Stimulated activated naive CD8-positive, alpha-beta T cell treated with anti-CD3 and anti-CD28 coated beads, Interleukin-15, amount 100 ng/mL, for 72 hours (primary cell): ENCODE measurements around the gene CTDSPL.
"Not testable (repeated sequence)": the region's sequence is repeated elsewhere in the genome, so short reads cannot be mapped to it uniquely, and the experiment has no call there.

Source experiments
- ATAC-seq: fragments of 150-1000 bp; cut with Tn5 transposase; 2 replicates; pipeline ENCODE4 v1.10.0; 2021; ENCODE audit warnings: mild to moderate bottlenecking, moderate library complexity
- DNase-seq, 2 donors: peaks; one replicate each; pipeline ENCODE4 v3.0.0; 2021 to 2022
- H3K27ac Mint-ChIP-seq, 2 donors: one replicate each; pipeline ENCODE4 v1.8.0; 2022; ENCODE audit warnings: mild to moderate bottlenecking in 2 of 2, mixed read lengths in 2 of 2, moderate library complexity in 2 of 2
- H3K27me3 Mint-ChIP-seq: one replicate; pipeline ENCODE4 v1.8.0; 2022; ENCODE audit warnings: mixed read lengths
- H3K4me1 Mint-ChIP-seq: one replicate; pipeline ENCODE4 v1.8.0; 2022; ENCODE audit warnings: mild to moderate bottlenecking, mixed read lengths
- H3K4me3 Mint-ChIP-seq, 2 donors: one replicate each; pipeline ENCODE4 v1.8.0; 2022; ENCODE audit warnings: mild to moderate bottlenecking in 2 of 2, mixed read lengths in 2 of 2, moderate library complexity in 1 of 2
- H3K9me3 Mint-ChIP-seq, 2 donors: one replicate each; pipeline ENCODE4 v1.8.0; 2022; ENCODE audit warnings: mixed read lengths in 2 of 2

CTDSPL gene

DNA sequence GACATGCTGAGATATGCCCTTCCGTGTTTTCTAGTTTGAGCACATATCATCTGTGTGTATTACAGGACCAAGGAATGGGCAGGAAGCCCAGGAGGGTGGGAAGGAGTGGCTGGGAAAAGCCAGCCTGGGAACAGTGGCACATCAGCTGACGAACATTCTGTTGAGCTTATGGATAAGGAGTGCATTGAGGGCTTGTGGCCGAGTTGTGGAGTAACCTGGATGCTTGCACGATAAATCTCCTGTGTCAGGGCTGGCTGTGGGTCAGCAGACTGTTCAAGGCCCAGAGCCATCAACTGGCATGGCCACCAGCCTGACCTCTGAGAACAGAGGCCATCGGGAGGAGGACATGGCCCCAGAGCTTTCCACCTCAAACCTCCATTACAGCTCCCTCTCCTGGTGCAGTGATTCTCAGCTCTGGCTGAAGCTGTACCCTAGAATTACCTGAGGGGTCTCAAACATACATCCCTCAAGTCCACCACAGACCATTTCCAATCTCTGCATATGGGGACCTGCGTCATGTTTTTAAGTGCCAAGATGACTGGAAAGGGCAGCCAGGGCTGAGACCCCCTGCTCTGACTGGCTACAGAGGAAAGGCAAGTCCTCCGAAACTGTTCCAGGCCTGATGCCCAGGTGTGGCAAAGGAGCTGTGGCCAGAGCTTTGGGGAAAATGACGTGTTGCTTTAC is 124.1 kb downstream of the CTDSPL start:
- H3K4me3 Mint-ChIP-seq = no peak overlapping the region
- H3K27ac Mint-ChIP-seq = no peak overlapping the region
- H3K9me3 Mint-ChIP-seq = no peaks in the 10 kb centered on the region
- ATAC-seq (no peak), DNase-seq (no peak)
- no peaks in the 10 kb centered on the region for H3K27me3 Mint-ChIP-seq
- no peaks in the 10 kb centered on the region for H3K4me1 Mint-ChIP-seq

DNA sequence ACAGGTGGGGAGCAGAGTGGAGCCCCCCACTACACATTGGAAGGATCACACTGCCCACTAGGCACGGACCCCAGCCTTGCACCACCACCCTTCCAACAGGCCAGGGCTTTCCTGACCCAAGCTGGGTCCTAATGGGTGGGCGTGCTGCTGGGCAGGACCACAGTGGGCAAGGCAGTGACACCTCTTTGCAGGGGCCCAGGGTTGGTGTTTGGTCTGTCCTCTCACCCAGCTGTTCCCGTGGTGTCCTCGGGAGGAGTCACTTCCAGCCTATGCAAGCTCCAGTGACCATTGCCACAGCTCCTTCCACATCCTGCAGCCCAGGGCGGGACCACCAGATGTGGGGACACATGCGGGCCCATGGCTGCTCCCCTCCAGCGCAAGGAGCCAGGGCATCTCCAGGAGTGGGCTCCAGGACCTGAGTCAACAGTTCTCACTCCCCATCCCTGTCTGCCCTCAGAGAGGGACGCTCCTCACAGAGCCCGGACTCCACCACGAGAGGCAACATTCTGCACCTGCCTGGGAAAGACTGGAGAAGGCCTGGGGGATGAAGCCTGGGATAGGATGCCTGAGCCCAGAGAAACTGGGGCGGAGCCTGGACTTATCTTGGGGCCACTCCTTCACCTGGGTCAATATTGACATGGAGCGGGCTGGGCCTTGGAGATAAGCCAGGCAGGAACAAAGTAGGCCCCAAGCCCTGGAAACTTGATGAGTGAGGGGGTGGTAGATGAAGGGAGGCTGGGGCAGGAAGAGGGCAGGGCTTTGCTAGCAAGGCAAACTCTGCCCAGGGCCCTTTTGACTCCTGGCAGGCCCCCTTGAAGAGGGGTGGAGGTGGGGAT is 125.0 kb downstream of the CTDSPL start:
- Mint-ChIP-seq H3K4me1 (no peaks in the 10 kb centered on the region), H3K27me3 (no peaks in the 10 kb centered on the region), H3K27ac (peak overlapping the region in 1 of 2 donors; percentile 13), H3K4me3 (no peak overlapping the region), H3K9me3 (no peaks in the 10 kb centered on the region)
- ATAC-seq = no peak
- DNase-seq = no peak

DNA sequence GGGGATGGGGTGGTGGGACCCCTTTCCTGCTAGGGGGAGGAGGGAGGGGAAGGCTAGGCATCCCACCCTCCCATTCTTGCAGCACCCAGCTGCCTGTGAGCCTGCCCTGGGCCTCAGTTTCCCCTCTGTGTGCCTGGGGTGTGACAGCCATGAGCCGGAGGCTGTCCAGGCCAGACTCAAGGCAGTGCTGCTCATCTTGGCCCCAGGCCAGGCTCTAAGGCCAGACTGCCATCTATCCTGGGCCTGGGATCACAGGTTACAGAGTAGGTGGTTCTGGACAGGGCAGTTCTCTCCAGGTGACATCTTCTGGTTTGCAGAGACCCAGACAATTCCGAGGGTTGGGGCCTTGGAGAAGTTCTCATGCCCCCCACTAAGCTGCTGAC is 125.6 kb downstream of the CTDSPL start:
- Mint-ChIP-seq H3K27me3 (no peaks in the 10 kb centered on the region), H3K4me3 (no peak overlapping the region), H3K4me1 (no peaks in the 10 kb centered on the region), H3K27ac (no peak overlapping the region), H3K9me3 (no peaks in the 10 kb centered on the region)
- ATAC-seq = no peak
- DNase-seq = no peak

DNA sequence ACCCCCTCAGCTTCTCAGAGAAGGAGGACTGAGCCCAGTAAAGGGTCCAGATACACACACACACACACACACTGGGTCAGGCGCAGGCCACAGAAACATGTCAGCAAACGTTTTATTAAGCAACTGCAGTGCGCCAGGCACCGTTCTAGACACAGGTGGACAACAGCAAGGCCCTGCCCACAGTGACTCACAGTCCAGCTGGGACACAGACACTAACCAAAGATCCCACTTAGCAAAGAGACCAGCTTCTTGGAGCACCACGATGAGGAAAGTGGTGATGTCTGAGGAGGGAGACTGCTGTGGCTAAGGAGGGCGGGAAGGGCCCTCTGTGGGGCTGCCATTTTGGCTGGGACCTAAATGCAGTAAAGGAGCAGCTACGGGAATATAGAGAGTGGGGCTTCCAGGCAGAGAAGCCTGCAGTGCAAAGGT is 126.1 kb downstream of the CTDSPL start:
- Mint-ChIP-seq H3K9me3 (no peaks in the 10 kb centered on the region), H3K4me1 (no peaks in the 10 kb centered on the region), H3K27ac (no peak overlapping the region), H3K4me3 (no peak overlapping the region), H3K27me3 (no peaks in the 10 kb centered on the region)
- DNase-seq = no peak
- ATAC-seq = no peak

DNA sequence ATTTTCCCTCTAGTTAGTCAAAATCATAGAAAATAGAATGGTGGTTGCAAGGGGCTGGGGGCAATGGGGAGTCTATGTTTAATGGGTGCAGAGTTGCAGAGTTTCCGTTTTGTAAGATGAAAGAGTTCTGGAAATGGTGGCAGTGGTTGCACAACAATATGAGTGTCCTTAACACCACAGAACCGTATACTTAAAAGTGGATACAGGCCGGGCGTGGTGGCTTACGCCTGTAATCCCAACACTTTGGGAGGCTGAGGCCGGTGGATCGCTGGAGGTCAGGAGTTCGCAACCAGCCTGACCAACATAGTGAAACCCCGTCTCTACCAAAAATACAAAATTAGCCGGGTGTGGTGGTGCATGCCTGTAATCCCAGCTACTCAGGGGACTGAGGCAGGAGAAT is 126.7 kb downstream of the CTDSPL start:
- H3K9me3 Mint-ChIP-seq, H3K27me3 Mint-ChIP-seq, H3K4me3 Mint-ChIP-seq, ATAC-seq, DNase-seq, H3K4me1 Mint-ChIP-seq: not testable (repeated sequence)
- peak overlapping the region in 1 of 2 donors; percentile 48 for H3K27ac Mint-ChIP-seq

DNA sequence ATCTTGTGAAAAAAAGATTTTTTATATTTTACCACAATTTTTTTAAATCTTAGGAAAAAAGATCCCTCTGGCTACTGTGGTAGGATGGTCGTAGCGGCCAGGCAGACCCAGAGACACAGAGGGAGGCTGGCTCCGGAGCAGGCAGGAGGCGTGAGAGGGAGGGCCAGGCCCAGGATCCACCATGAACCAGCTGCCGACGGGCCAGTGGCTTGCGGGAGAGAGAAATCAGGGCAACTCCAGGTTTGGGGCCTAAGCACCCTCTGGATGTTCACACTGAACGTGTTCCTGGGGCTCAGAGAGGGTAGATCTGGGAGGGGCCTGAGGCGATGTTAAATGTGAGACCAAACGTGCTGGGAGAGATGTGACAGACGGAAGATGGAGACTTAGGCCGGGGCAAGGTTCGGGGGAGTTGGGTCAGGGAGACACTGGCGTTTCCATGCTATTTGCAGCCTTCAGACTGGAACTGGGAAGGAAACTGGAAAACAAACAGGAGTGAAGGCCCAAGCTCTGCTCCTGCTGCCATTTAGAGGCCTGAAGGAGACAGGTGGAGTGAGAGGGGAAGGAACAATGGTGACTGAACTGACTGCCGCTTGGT is 127.3 kb downstream of the CTDSPL start:
- Mint-ChIP-seq H3K27me3 (no peaks in the 10 kb centered on the region), H3K27ac (peak overlapping the region in 1 of 2 donors; percentile 15), H3K9me3 (no peaks in the 10 kb centered on the region), H3K4me1 (peaks cover 12% of the 10 kb centered on the region), H3K4me3 (no peak overlapping the region)
- no peak for DNase-seq
- no peak for ATAC-seq

DNA sequence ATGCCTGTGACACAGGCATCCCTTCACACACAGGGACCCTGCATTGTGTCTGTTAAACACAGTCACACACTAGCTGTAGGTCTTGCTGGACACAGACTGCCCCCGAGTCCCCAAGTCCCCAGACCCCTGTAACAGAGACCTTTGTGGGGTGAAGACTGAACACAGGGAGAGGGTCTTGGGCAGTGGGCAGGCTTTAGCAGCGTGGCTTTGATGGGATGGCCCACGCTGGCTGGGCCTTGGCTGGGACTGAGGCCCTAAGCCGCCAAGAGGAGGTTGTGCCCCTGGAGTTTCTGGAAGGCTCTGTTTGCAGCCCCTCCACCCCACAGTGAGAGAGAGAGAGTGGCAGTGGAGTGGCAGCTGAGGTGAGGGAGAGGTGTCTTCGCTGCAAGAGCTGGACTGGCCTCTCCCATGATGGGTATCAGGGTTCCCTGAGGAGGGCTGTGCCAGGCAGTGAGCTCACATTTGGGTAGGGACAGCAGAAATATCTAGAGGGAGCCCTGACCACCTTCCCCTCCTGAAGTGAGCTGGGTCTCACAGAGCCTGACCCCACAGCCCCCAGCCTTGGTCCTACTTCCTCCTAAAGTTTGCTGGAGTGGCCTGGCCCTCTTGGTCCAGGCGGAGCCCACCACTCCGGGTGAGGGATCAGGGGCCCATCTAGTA is 128.3 kb downstream of the CTDSPL start:
- no peak for DNase-seq
- H3K4me1 Mint-ChIP-seq = peaks cover 18% of the 10 kb centered on the region
- no peak overlapping the region for H3K27ac Mint-ChIP-seq
- H3K27me3 Mint-ChIP-seq = no peaks in the 10 kb centered on the region
- ATAC-seq = no peak
- no peaks in the 10 kb centered on the region for H3K9me3 Mint-ChIP-seq
- H3K4me3 Mint-ChIP-seq = no peak overlapping the region

DNA sequence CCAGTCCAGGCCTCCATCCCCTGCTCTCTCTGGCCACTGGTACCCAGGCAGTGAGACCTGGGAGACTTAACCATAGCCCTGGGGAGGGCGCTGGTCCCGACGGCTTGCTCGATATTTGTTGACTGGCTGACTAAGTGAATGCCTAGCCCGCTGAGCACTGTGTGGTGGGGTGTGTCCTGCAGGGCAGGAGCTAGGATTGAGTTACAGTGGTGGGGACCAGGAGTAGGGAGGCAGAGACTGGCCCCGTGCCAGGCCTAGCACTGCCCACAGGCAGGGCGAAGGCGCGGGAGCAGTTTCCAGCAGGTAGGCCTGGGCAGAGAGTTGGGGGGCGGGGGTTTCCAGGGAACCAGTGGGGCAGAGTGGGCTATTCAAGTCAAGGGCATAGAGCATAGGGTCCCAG is 128.8 kb downstream of the CTDSPL start, which contains the start of gene VILL:
VILL (plus strand) TSS at position 260 of the 400 bp plus-strand sequence. CDS start 2,887 bp downstream, outside the sequence.
- Mint-ChIP-seq H3K27ac (peak within 1 kb of the TSS in 1 of 2 donors; percentile 63), H3K9me3 (no peaks in the 10 kb centered on the region), H3K4me1 (peaks cover 24% of the 10 kb centered on the region), H3K27me3 (no peaks in the 10 kb centered on the region), H3K4me3 (no peak within 1 kb of the TSS)
- DNase-seq (no peak), ATAC-seq (no peak)

DNA sequence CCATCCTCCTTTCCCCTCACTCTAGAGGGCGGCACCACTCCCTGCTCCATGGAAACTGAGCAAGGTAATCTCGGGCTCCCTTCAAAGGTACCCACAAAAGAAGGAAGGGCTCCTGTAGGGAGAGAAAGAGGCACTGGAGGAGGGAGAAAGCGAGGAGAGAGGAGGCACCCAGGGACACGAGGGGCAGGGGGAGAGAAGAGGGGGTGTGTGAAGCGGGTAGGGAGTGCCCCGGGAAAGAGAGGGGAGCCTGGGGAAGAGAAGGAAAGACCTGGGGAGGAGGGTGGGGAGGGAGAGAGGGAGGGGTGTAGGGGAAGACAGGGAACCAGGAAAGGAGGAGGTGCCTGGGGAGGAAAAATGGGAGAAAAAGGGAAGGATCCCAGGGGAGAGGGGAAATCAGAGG is 129.4 kb downstream of the CTDSPL start:
- no peak for DNase-seq
- no peak for ATAC-seq
- peaks cover 29% of the 10 kb centered on the region for H3K4me1 Mint-ChIP-seq
- no peak overlapping the region for H3K27ac Mint-ChIP-seq
- no peak overlapping the region for H3K4me3 Mint-ChIP-seq
- no peaks in the 10 kb centered on the region for H3K9me3 Mint-ChIP-seq
- no peaks in the 10 kb centered on the region for H3K27me3 Mint-ChIP-seq

DNA sequence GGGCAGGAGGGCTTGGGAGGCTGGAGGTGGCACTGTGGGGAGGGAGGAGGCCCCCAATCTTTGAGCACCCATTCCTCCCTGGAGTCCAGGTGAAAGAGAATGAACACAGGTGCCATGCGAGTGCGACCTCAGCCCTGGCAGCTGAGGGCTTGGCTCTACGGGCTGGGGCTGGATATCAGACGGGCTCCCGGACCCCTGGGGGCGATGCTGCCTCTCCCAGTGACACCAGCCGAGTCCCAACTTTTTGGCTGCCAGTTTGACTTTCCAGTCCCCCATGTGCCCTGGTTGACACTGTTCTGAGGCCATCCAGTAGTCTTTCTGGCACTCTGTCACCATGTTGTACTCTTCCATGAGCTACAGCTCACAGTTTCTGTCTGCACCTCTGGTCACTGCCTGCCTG is 130.1 kb downstream of the CTDSPL start:
- H3K4me1 Mint-ChIP-seq = peaks cover 37% of the 10 kb centered on the region
- H3K4me3 Mint-ChIP-seq = no peak overlapping the region
- ATAC-seq (no peak), DNase-seq (no peak)
- H3K27me3 Mint-ChIP-seq = no peaks in the 10 kb centered on the region
- no peaks in the 10 kb centered on the region for H3K9me3 Mint-ChIP-seq
- H3K27ac Mint-ChIP-seq = no peak overlapping the region

DNA sequence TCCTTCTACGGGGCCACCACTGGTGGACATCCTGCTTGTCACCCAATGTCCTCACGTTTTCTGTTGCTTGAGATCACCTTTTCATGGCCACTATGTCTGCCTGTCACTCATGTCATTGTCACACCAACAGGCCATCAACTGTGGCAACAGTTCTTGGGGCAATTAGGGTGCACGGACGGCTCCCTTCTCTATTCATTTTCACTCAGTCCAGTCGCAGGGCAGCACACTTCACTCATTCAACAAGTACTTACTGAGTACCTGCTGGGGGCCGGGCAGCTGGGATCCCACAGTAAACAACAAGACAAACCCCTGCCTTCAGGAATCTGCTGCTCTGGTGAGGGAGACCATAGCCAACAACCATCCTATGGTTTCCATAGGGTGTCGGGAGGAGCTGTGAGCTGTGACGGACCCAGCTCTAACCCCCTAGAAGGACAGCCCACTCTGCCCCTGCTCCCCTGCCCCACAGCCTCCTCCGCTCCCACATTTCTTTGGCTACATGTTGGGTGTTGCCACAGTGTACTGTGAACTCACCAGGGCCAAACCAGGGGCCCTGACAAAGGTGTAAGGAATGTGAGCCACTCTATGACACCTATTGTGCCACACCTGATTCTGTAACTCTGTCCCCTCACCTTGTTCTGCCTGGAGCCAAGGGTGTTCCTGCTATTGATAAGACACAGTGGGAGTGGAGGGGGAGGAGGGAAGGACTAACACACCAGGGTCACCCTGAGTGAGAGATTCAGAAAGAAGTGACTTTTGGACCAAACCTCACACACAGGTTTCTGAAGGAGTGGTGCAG is 130.8 kb downstream of the CTDSPL start:
- Mint-ChIP-seq H3K9me3 (no peaks in the 10 kb centered on the region), H3K27ac (peak overlapping the region in 1 of 2 donors; percentile 15)
- no peak for ATAC-seq

DNA sequence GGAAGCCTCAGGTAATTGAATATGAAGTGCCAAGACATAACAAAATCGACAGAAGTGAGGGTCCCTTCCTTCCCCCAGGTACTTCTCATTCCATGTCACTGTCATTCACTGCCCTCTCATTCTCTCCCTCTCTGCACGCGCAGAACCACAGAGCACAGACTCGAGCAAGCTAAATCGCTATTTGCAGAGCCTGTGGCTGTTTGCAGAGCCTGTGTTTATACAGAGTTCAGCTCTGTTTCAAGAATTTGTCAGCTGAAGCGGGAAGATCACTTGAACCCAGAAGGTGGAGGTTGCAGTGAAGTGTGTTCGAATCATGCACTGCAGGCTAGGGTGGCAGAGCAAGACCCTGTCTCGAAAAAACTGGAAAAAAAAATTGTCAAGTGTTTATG is 131.4 kb downstream of the CTDSPL start:
- no peaks in the 10 kb centered on the region for H3K9me3 Mint-ChIP-seq
- H3K27me3 Mint-ChIP-seq = no peaks in the 10 kb centered on the region
- peak overlapping the region in 1 of 2 donors; percentile 15 for H3K27ac Mint-ChIP-seq
- ATAC-seq (no peak), DNase-seq (no peak)
- H3K4me3 Mint-ChIP-seq = peak overlapping the region; percentile 90 to 97
- H3K4me1 Mint-ChIP-seq = peaks cover 49% of the 10 kb centered on the region

More for the DNA sequence above, 130.8 kb downstream of the CTDSPL start:
- no peaks in the 10 kb centered on the region for H3K27me3 Mint-ChIP-seq
- H3K4me3 Mint-ChIP-seq = no peak overlapping the region
- DNase-seq = no peak
- H3K4me1 Mint-ChIP-seq = peaks cover 43% of the 10 kb centered on the region

DNA sequence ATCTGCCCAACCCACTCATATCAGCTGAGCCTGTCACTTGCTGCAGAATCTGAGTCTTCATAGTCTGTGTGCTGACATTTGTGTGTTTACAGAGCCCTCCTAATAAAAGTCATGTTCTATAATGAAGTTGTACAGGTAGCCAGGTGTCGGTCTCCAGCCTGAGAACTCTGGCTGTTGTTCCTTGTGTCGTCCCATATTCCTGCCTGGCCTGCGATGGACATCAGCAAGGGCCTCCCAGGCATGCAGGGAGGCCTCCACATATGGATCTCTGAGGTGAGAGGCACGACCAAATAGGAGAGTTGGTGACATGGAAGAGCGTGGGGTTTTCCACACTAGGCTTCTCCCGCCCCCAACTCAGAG is 131.8 kb downstream of the CTDSPL start:
- peaks cover 53% of the 10 kb centered on the region for H3K4me1 Mint-ChIP-seq
- peak overlapping the region; percentile 90 to 97 for H3K4me3 Mint-ChIP-seq
- DNase-seq = no peak

DNA sequence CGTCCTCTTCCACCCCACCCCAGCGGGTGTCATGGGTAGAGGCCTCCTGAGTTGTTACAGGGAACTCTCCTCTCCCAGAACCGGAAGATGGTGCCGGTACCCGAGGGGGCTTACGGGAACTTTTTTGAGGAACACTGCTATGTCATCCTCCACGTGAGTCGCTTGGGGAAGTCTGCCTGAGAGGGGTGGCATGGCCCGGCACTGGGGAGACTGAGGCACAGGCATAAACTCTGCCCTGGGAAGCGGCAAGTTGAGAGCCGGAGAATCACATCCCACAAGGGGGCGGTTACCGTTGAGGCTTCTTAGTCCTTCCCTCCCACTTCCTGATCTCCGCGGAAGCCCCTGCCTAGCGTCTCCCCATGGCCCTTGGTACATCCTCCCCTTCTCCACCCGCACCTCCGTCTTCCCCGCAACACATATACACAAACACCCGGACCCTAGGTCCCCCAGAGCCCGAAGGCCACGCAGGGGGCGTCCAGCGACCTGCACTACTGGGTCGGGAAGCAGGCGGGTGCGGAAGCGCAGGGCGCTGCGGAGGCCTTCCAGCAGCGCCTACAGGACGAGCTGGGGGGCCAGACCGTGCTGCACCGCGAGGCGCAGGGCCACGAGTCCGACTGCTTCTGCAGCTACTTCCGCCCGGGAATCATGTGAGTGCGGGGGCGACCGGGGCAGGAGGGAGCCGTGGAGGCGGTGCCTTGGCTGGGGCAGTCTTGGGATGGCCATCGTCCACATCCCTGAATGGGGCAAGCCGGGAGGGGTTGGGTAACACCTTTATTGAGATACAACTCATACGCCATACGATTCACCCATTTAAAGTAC is 132.3 kb downstream of the CTDSPL start:
- peak overlapping the region; percentile 93 to 99 for H3K27ac Mint-ChIP-seq
- H3K27me3 Mint-ChIP-seq = no peaks in the 10 kb centered on the region
- ATAC-seq (peak; percentile 76), DNase-seq (peak; percentile 59 to 78)
- H3K9me3 Mint-ChIP-seq = no peaks in the 10 kb centered on the region
- H3K4me3 Mint-ChIP-seq = peak overlapping the region; percentile 90 to 97
- H3K4me1 Mint-ChIP-seq = peaks cover 58% of the 10 kb centered on the region

More for the DNA sequence above, 131.8 kb downstream of the CTDSPL start:
- ATAC-seq = no peak
- H3K27ac Mint-ChIP-seq = peak overlapping the region; percentile 93 to 99
- H3K27me3 Mint-ChIP-seq = no peaks in the 10 kb centered on the region
- H3K9me3 Mint-ChIP-seq = no peaks in the 10 kb centered on the region
